GM19468 (cell line): Measurements from ENCODE around the gene AP3B2.
"Not testable (repeated sequence)": the region's sequence is repeated elsewhere in the genome, so short reads cannot be mapped to it uniquely, and the experiment has no call there.

ENCODE experiments used
- ATAC-seq: cut with Tn5 transposase; IDR thresholded peaks from one replicate; pipeline ENCODE4 v1.9.1; 2021; ENCODE audit warnings: mild to moderate bottlenecking, moderate library complexity, moderate number of reproducible peaks; ENCODE audit not compliant: unreplicated experiment; ENCODE audit errors: extremely low read depth

Gene AP3B2

GRCh38 chr15:82653483-82654168, 56.0 kb downstream of the AP3B2 start:
- no peak for ATAC-seq

GRCh38 chr15:82651708-82652107, 58.0 kb downstream of the AP3B2 start:
- no peak for ATAC-seq

- no peak for ATAC-seq
These were observed 59.5 kb downstream of the AP3B2 start for GRCh38 chr15:82650046-82650670.

- no peak for ATAC-seq
These were observed 60.3 kb downstream of the AP3B2 start for GRCh38 chr15:82649226-82649999.

- ATAC-seq: no peak
These were observed 61.2 kb downstream of the AP3B2 start for GRCh38 chr15:82648257-82649103.

- no peak for ATAC-seq
These were observed 61.8 kb downstream of the AP3B2 start for GRCh38 chr15:82647835-82648256.

GRCh38 chr15:82647045-82647834, 62.4 kb downstream of the AP3B2 start, which contains the start of gene CPEB1:
Gene CPEB1, minus strand, starts transcription at chr15:82647363. Its CDS starts 18,904 bp downstream, at chr15:82628459.
- ATAC-seq: no peak

- no peak for ATAC-seq
These were observed 63.2 kb downstream of the AP3B2 start for GRCh38 chr15:82646250-82647044.

- not testable (repeated sequence) for ATAC-seq
These were observed 64.5 kb downstream of the AP3B2 start for GRCh38 chr15:82644967-82645852.

GRCh38 chr15:82643992-82644391, 65.7 kb downstream of the AP3B2 start:
- no peak for ATAC-seq

GRCh38 chr15:82642656-82643055, 67.0 kb downstream of the AP3B2 start:
- no peak for ATAC-seq

- ATAC-seq: no peak
These were observed 68.4 kb downstream of the AP3B2 start for GRCh38 chr15:82641129-82641798.

GRCh38 chr15:82640672-82641071, 69.0 kb downstream of the AP3B2 start:
- no peak for ATAC-seq

- ATAC-seq: no peak
These were observed 73.9 kb downstream of the AP3B2 start for GRCh38 chr15:82635798-82636197.

- no peak for ATAC-seq
These were observed 79.6 kb downstream of the AP3B2 start for GRCh38 chr15:82630033-82630432.

- no peak for ATAC-seq
These were observed 84.5 kb downstream of the AP3B2 start for GRCh38 chr15:82625136-82625535.

GRCh38 chr15:82624438-82624837, 85.2 kb downstream of the AP3B2 start:
- ATAC-seq: no peak
